Testis (tissue), 2 donors: ENCODE results near the gene HDAC7.

Experiments used
- CTCF ChIP-seq, 3 experiments: fragments of 450-650 bp in 2 of 3; fragments of 200-600 bp in 1 of 3; sonication (generic) in 1 of 3; IDR thresholded peaks; one replicate each; pipeline ENCODE4 v1.5.1; 2016 to 2019; ENCODE audit warnings: antibody characterized with exemption in 3 of 3, mild to moderate bottlenecking in 2 of 3, moderate library complexity in 1 of 3
- POLR2A ChIP-seq: fragments of 450-650 bp; IDR thresholded peaks from one replicate; pipeline ENCODE4 v1.6.1; 2017; ENCODE audit warnings: antibody characterized with exemption, mild to moderate bottlenecking, moderate library complexity

GRCh38 chr12:47863985-47864384 is 44.3 kb upstream of the HDAC7 start:
- TF ChIP-seq CTCF (IDR thresholded peaks at IDR 0.05) = no peak
- TF ChIP-seq POLR2A = no peak
